Femur (tissue), 1 donor: ENCODE data around the gene MED12L.

Experiments
- DNase-seq: peaks from one replicate; pipeline ENCODE4 v3.0.0-alpha.2; 2017

MED12L gene

GRCh38 chr3:151191095-151191494 lies 105.6 kb downstream of the MED12L start:
- no peak for DNase-seq

GRCh38 chr3:151192545-151192944 lies 107.1 kb downstream of the MED12L start:
- DNase-seq: no peak

GRCh38 chr3:151195826-151196225 lies 110.4 kb downstream of the MED12L start:
- no peak for DNase-seq

DNA sequence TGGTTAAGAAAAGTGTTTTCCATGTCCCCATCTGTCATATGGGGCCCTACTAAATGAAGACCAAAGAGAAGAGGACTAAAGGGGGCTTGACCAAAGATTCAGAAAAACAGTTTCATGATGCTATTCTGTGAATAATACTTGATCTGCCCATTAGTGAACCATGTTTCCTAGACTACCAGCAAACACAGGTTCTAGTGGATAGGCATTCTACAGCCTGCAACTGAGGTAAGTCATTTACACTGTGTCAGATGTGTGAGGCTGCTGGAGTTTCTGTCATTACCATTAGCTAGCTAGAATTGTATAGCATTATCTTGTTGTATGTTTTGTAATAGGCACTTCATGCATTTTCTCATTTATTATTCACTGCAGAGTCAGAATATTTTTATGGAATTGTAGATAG lies 111.0 kb downstream of the MED12L start:
- DNase-seq: no peak

GRCh38 chr3:151197228-151197627 lies 111.8 kb downstream of the MED12L start:
- DNase-seq: no peak

- no peak for DNase-seq
These were observed 112.7 kb downstream of the MED12L start for GRCh38 chr3:151197981-151198767.

DNA sequence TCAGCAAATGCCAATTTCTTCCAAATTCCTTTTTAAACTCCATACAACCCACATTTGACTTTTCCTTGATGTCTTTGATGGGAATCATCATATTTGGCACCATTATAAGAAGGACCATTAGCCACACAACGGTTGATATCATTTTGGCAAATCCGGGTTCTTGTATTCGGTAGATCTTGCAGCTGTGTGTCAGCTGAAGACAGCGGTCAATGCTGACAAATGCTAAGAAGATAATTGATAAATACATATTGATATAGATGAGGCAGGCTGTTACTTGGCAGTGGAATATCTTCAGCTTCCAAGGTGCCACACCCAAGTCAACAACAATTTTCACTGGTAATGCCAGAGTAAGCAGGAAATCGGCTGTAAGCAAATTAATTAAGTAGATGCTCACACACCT lies 113.4 kb downstream of the MED12L start:
- DNase-seq: no peak

DNA sequence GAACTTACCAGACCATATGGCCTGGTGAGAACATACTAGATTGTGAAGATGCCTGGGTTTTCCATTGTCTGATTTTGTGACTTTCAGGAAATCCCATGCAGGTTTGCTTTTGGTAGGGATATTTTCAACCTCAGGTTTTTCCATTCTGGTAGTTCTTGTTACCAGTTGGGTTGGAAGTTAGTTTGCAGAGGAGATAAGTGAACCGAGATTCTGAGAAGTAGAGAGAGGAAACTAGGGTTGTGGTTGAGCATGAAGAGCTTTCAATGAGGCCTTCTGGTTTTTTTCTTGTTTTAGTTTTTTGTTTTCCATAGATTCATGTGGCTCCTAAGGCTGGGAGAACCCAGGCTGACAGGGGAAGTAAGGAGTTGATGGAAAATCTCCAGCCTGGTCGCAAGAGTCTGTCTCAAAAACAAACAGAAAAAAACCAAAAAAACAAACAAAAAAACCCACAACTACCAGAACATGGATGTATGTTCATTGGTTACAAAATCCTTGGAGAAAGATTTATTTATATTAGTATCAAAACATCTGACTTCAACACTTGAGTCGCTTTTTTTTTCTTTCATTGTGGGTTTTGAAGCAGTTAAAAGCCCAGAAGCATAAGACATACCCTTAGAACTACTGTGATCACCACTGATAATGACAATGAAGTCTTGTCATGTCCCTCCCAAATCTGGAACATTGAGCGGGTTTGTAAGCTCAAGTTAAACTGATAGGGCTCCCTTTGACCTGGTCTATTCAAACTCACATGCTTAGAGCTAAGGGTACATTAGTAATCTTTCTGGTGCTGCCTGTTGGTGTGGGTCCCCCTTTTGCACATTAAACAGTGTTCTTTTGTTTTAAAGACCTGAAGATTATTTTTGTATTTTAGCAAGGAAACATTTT lies 114.3 kb downstream of the MED12L start:
- DNase-seq: no peak

GRCh38 chr3:151200586-151200985 lies 115.1 kb downstream of the MED12L start:
- no peak for DNase-seq

DNA sequence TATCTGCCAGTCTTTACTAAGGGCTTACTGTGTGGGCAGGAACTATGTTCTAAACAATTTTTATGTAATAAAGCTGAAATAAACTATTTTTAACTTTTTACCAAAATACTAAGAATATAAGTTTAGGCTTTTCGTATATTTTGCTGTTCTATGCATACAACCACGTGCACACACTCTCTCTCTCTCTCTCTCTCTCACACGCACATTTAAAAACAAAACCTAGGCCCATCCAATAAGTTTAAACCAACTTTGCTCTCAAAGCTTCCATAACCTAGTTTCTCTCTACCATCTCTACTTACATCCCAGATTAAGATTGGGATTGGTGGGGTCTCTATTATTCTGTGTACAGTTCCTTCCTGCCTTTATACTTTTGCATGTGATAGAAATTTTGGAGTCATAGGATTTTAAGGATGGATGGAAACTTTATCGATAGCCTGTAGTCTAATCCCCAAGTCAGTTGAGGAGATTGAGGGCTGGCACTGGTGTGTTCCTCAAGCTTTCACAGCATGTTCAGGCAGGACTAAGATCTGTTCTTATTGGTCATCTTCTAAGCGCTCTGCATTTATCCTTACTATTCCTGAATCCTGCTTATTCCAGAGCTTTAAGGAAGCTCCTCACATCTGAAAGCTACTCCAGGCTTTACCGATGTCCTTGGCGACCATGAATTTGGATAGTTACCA lies 115.7 kb downstream of the MED12L start:
- no peak for DNase-seq

DNA sequence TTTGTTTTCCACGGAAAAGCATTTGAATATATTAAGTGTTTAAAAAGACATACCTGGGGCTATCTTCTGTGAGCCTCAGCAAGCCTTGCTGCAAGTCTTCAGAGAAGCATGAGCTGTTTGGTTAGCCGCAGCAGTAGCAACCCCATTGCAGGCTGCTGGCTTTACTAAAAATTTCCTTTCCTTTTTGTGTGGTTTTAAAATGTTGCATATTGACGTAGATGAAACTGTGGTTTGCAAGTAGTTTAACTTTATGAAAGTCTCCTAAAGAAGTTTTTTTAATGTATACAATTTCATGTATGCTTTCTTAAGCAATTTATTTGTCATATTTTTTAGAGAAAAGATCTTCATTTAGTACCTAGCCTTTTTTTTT lies 117.6 kb downstream of the MED12L start, which contains the start of gene GPR171:
TSS of gene GPR171 (minus strand) at position 166 of the 370 bp plus-strand sequence. CDS start 3,830 bp downstream, outside the sequence.
- DNase-seq: no peak

DNA sequence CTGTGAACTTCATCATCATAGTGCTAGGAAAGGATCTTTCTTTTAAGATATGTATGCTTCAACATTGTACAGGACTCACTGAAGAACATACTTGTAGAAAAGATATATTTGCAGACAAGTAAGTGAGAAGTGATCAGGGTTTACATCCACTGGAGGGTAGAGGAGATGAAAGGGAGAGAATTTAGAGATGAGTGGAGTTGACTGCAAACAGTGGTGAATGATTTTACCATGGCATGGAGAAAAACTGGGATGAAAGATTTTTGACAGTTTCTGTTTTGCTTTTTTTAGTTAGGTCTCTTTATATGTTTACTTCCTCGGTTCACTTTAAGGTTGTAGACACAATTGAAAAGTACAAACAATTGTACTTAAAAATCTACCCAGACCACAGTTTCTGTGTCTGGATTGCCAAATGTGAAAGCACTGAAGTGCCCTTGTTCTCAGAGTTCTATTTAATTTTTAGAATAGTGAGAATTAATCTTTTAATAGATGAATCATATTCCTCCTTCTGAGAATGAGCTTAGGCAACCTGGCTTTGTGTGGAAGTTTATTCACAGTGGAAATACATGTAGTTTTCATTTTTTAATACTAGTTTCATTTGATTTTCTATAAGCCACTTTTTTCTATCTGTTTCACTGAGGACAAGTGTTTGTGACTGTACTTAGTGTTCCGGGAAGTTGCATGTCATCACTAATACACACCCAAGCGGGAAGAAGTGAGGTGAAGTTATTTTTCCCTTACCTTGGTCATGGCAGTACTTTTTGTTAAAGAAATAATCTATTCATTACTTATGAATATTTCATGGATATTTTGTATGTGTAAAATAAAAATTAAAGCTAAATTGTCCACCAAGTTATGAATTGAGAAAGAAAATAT lies 119.3 kb downstream of the MED12L start:
- DNase-seq: no peak

DNA sequence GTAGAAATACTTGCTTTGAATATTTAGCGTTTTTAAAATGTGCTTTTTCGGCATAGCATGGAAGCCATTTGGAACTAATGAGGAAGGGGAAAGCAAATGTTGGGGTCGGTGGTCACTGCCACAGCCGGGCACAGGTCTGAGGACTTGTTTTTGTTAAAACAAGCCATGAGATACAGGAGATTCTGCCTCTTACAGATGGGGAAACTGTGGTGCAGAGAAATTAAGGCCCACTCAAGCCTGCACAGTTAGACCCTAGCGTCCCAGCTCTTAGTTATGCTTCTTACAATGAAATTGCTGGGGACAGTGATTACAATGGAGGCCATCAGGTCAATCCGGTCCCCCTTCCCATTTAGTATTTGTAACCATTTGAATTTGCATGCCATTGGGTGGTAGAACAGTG lies 120.0 kb downstream of the MED12L start:
- no peak for DNase-seq

DNA sequence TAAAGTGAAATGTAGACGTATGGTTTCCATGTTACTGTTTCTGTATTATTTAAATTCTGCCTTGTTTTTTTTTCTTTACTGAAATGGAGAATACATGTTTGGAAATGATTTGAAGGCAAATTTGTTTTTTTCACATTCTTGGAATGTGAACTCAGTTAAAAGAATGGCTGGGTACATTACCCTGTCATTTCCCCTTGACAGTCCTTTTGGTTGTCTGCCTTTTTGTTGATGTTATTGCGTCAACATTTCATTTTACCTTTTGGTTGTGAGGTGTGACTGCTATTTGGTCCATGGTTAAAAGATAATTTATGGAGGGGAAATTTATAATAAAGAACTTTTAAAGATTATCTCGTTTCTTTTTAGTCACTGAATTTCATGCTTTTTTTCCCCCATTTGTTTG lies 120.7 kb downstream of the MED12L start:
- DNase-seq: no peak

DNA sequence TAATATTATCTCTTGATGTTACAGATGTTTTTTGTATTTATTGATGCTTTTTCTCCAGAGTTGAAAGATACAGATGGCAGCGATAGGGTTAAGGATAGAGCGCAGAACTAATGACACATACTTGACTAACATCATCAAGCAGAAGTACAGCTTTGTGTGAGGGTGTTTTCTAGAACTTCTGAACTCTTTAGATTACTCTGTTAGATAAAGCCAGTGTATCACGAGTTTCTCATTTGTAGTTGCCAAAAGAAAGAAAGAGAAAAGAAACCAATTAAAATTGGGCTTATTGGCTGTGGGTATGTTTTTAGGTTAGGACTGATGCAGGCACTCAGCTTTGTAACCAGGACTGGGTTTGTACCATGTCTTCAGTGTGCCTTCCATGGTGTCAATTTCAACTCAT lies 124.2 kb downstream of the MED12L start:
- no peak for DNase-seq

- DNase-seq: no peak
These were observed 125.4 kb downstream of the MED12L start for GRCh38 chr3:151210676-151211381.

GRCh38 chr3:151213151-151213550 lies 127.7 kb downstream of the MED12L start:
- no peak for DNase-seq

- no peak for DNase-seq
These were observed 128.4 kb downstream of the MED12L start for GRCh38 chr3:151213881-151214280.

GRCh38 chr3:151214459-151214858 lies 129.0 kb downstream of the MED12L start:
- DNase-seq: no peak

DNA sequence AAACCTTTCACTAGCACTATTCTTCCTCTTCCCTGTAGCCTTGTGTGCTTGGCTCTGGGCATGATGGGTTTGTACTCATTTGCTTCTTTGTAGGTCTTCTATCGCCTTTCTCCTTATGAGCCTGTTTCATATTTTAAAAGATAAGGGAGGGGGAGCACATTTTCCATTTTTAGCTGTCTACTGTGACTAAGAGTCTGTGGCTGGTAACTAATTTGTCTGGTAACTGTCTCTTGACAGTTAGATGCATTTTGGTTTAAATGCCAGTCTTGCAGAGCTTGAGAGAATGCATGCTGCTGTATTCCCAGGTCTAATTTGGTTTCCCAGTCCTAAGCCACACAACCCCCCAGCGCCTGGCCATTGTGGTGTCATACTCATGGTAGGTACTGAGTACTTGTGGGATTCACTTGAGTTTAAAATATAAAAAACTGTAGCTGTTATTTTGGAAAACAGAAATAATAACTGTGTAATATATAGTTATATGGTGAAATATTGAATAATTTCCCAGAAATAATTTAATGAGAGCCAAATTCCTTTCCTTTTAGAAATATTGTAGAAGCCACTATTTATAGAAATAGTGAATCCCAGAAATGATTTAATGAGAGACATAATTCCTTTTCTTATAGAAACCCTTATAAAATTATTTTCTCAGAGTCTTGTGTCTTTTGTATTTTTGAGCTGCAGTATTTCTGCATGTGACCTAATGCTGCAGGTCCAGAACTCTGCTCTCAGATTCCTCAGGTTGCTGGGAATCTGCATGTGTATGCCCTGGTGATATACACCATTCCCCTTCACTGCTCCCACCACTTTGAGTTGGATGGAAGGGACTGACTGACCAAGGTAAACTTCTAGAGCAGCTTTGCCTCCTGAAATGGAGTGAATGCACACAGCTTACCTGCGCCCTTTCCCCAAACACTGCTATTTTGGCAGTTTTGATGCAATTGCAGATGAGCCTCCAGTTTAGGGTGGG lies 131.5 kb downstream of the MED12L start:
- no peak for DNase-seq
